Chondrocyte (in vitro differentiated cells): Measurements from ENCODE around the gene CLEC9A. TPM values are rescaled to one million over a fixed set of nuclear protein-coding genes. Genes with fewer than 3 reads are reported as not detected.
A peak's percentile ranks its signal among the peaks of the same experiment; 100 is the strongest.
"Not testable (repeated sequence)": the region's sequence is repeated elsewhere in the genome, so short reads cannot be mapped to it uniquely, and the experiment has no call there.

Source experiments
- DNase-seq: peaks from one replicate; pipeline ENCODE4 v3.0.0; 2021; ENCODE audit warnings: mixed read lengths, low spot score
- H3K27ac Mint-ChIP-seq: one replicate; pipeline ENCODE4 v1.8.0; 2021; ENCODE audit warnings: mild to moderate bottlenecking, moderate library complexity, mixed read lengths; ENCODE audit not compliant: unreplicated experiment
- H3K27me3 Mint-ChIP-seq: 2 replicates; pipeline ENCODE4 v1.8.0; 2021; ENCODE audit warnings: low read depth, mixed read lengths
- H3K36me3 Mint-ChIP-seq: 2 replicates; pipeline ENCODE4 v1.8.0; 2021; ENCODE audit warnings: low read depth, mixed read lengths
- H3K4me1 Mint-ChIP-seq: 2 replicates; pipeline ENCODE4 v1.8.0; 2021; ENCODE audit warnings: low read depth, mild to moderate bottlenecking, mixed read lengths
- H3K4me3 Mint-ChIP-seq: one replicate; pipeline ENCODE4 v1.8.0; 2021; ENCODE audit warnings: mild to moderate bottlenecking, moderate library complexity, mixed read lengths; ENCODE audit not compliant: unreplicated experiment
- H3K9me3 Mint-ChIP-seq: 2 replicates; pipeline ENCODE4 v1.8.0; 2021; ENCODE audit warnings: low read depth, mixed read lengths
- CTCF ChIP-seq: fragments of 200-600 bp; sonication (generic); IDR thresholded peaks from 2 replicates; pipeline ENCODE4 v1.5.0; 2021; ENCODE audit warnings: antibody characterized with exemption, mild to moderate bottlenecking, moderate library complexity
- total RNA-seq: library from RNA; stranded (reverse); gene quantifications from 3 replicates; pipeline ENCODE4 v1.2.1, GENCODE V29; 2021

The CLEC9A gene
- total RNA-seq, 1 donor from 2014 or later: not detected

GRCh38 chr12:10025236-10025635 is 5.2 kb upstream of the CLEC9A start:
- no peak for TF ChIP-seq CTCF
- Mint-ChIP-seq H3K4me3 (no peak overlapping the region), H3K27ac (no peak overlapping the region), H3K36me3 (no peaks in the 10 kb centered on the region), H3K27me3 (no peaks in the 10 kb centered on the region), H3K9me3 (peaks cover 3% of the 10 kb centered on the region), H3K4me1 (peaks cover 5% of the 10 kb centered on the region)
- no peak for DNase-seq

- H3K36me3 Mint-ChIP-seq, H3K27ac Mint-ChIP-seq, H3K9me3 Mint-ChIP-seq, H3K4me3 Mint-ChIP-seq, H3K27me3 Mint-ChIP-seq, DNase-seq: not testable (repeated sequence)
- peaks cover 14% of the 10 kb centered on the region for H3K4me1 Mint-ChIP-seq
Measured at GRCh38 chr12:10026666-10027065, 3.8 kb upstream of the CLEC9A start.

- Mint-ChIP-seq H3K27me3 (no peaks in the 10 kb centered on the region), H3K4me1 (peaks cover 19% of the 10 kb centered on the region), H3K27ac (peak overlapping the region; percentile 73)
Measured at GRCh38 chr12:10027311-10027710, 3.2 kb upstream of the CLEC9A start.

GRCh38 chr12:10027721-10028120 is 2.8 kb upstream of the CLEC9A start:
- H3K4me3 Mint-ChIP-seq: no peak overlapping the region
- no peak for TF ChIP-seq CTCF
- no peaks in the 10 kb centered on the region for H3K9me3 Mint-ChIP-seq
- H3K4me1 Mint-ChIP-seq: peaks cover 22% of the 10 kb centered on the region
- no peak for DNase-seq
- H3K27me3 Mint-ChIP-seq: no peaks in the 10 kb centered on the region
- H3K27ac Mint-ChIP-seq: peak overlapping the region; percentile 73
- no peaks in the 10 kb centered on the region for H3K36me3 Mint-ChIP-seq

More at GRCh38 chr12:10027311-10027710, 3.2 kb upstream of the CLEC9A start:
- no peak for TF ChIP-seq CTCF
- DNase-seq: no peak
- Mint-ChIP-seq H3K9me3 (no peaks in the 10 kb centered on the region), H3K4me3 (no peak overlapping the region), H3K36me3 (no peaks in the 10 kb centered on the region)

- no peak for TF ChIP-seq CTCF
- no peak for DNase-seq
- Mint-ChIP-seq H3K9me3 (no peaks in the 10 kb centered on the region), H3K4me3 (no peak overlapping the region), H3K36me3 (no peaks in the 10 kb centered on the region), H3K27me3 (no peaks in the 10 kb centered on the region), H3K27ac (peak overlapping the region; percentile 86), H3K4me1 (peaks cover 26% of the 10 kb centered on the region)
Measured at GRCh38 chr12:10031321-10031720, 839 bp downstream of the CLEC9A start.

- Mint-ChIP-seq H3K27me3 (no peaks in the 10 kb centered on the region), H3K4me1 (peaks cover 26% of the 10 kb centered on the region), H3K4me3 (no peak overlapping the region), H3K36me3 (no peaks in the 10 kb centered on the region), H3K9me3 (no peaks in the 10 kb centered on the region), H3K27ac (peak overlapping the region; percentile 86)
- peak; percentile 22 for DNase-seq
- TF ChIP-seq CTCF: no peak
Measured at GRCh38 chr12:10031771-10032175, 1.3 kb downstream of the CLEC9A start.
